ENCODE results near the gene GPR132. TPM values are rescaled to one million over a fixed set of nuclear protein-coding genes. Genes with fewer than 3 reads are reported as not detected.

The GPR132 gene
- total and polyA plus RNA-seq, 8 donors = 0.14 to 2.3 (median 0.55) TPM

- no peak for TF ChIP-seq CTCF (IDR thresholded peaks at IDR 0.05)
- H3K27ac ChIP-seq = peak overlapping the region; percentile 89 to 92 (median 91)
Observed at GRCh38 chr14:105094193-105094907, 29.1 kb upstream of the GPR132 start.

GRCh38 chr14:105093431-105094192 is 28.4 kb upstream of the GPR132 start:
- Histone ChIP-seq H3K27ac (peak overlapping the region; percentile 89 to 92 (median 91)), H3K4me1 (peaks cover 19 to 30% (median 27%) of the 10 kb centered on the region in 3 donors), H3K9me3 (no peaks in the 10 kb centered on the region), H3K36me3 (no peaks in the 10 kb centered on the region), H3K27me3 (no peaks in the 10 kb centered on the region), H3K4me3 (peak overlapping the region; percentile 47 to 74 (median 54))
- no peak for TF ChIP-seq CTCF (IDR thresholded peaks at IDR 0.05)
- FAIRE-seq (no peak), DNase-seq (peak; percentile 73 to 91 (median 82)), ATAC-seq (peak; percentile 29 to 66 (median 54))
- intact Hi-C loops (cut with DNase I) = loop anchor here in 2 of 3 donors (5.0 to 10.0 kb wide), 2 partner anchors 71 to 94 kb away; partner anchors contain the start of gene JAG2 (in 1 of the 2)
- WGBS, 2 donors = 1% methylated on average over 41 to 76 of the region's 76 CpGs

More at GRCh38 chr14:105094193-105094907, 29.1 kb upstream of the GPR132 start:
- intact Hi-C loops (cut with DNase I) = loop anchor here in 2 of 3 donors (5.0 to 10.0 kb wide), 2 partner anchors 70 to 93 kb away; partner anchors contain the start of gene JAG2 (in 1 of the 2)
- FAIRE-seq (no peak), DNase-seq (peak in 4 of 6 donors; percentile 33 to 84 (median 54)), ATAC-seq (no peak)
- H3K4me3 ChIP-seq = peak overlapping the region; percentile 47 to 74 (median 54)
- H3K4me1 ChIP-seq = peaks cover 19 to 30% (median 27%) of the 10 kb centered on the region in 3 donors
- no peaks in the 10 kb centered on the region for H3K27me3 ChIP-seq
- no peaks in the 10 kb centered on the region for H3K36me3 ChIP-seq
- H3K9me3 ChIP-seq = no peaks in the 10 kb centered on the region
- whole genome bisulfite sequencing, 2 donors = 57 to 63% methylated on average over 14 of the region's 14 CpGs

- no peaks in the 10 kb centered on the region for H3K36me3 ChIP-seq
- peaks cover 19 to 30% (median 27%) of the 10 kb centered on the region in 3 donors for H3K4me1 ChIP-seq
- no peak for TF ChIP-seq CTCF (IDR thresholded peaks at IDR 0.05)
- peak overlapping the region; percentile 89 to 92 (median 91) for H3K27ac ChIP-seq
- ATAC-seq (peak; percentile 19 to 53 (median 24)), FAIRE-seq (no peak), DNase-seq (peak in 5 of 6 donors; percentile 54 to 85 (median 67))
- H3K27me3 ChIP-seq = no peaks in the 10 kb centered on the region
- no peaks in the 10 kb centered on the region for H3K9me3 ChIP-seq
- intact Hi-C loops (cut with DNase I) = loop anchor here in 2 of 3 donors (5.0 to 10.0 kb wide), 2 partner anchors 72 to 94 kb away; partner anchors contain the start of gene JAG2 (in 1 of the 2)
- 2 to 4% methylated on average over 22 to 46 of the region's 46 CpGs for WGBS, 2 donors
- H3K4me3 ChIP-seq = peak overlapping the region; percentile 18 to 74 (median 50)
Observed at GRCh38 chr14:105093038-105093430, 27.8 kb upstream of the GPR132 start.

- TF ChIP-seq CTCF (IDR thresholded peaks at IDR 0.05) = no peak
- 36 to 41% methylated on average over 24 to 25 of the region's 25 CpGs for WGBS, 2 donors
- DNase-seq (peak; percentile 45 to 85 (median 58)), FAIRE-seq (no peak), ATAC-seq (peak; percentile 5 to 26 (median 17))
- H3K4me1 ChIP-seq = peaks cover 19 to 34% (median 27%) of the 10 kb centered on the region in 3 donors
- no peaks in the 10 kb centered on the region for H3K9me3 ChIP-seq
- H3K36me3 ChIP-seq = no peaks in the 10 kb centered on the region
- intact Hi-C loops (cut with DNase I) = loop anchor here in 2 of 3 donors (5.0 to 10.0 kb wide), 2 partner anchors 72 to 95 kb away; partner anchors contain the start of gene JAG2 (in 1 of the 2)
- H3K27me3 ChIP-seq = no peaks in the 10 kb centered on the region
- peak overlapping the region; percentile 18 to 74 (median 50) for H3K4me3 ChIP-seq
- peak overlapping the region; percentile 89 to 92 (median 91) for H3K27ac ChIP-seq
Observed at GRCh38 chr14:105092171-105093037, 27.2 kb upstream of the GPR132 start.

Measured in pancreas (tissue), 10 donors.